AG09319 (cell line): ENCODE results near the gene RASSF6.
A peak's percentile ranks its signal among the peaks of the same experiment; 100 is the strongest.
"Not testable (repeated sequence)": the region's sequence is repeated elsewhere in the genome, so short reads cannot be mapped to it uniquely, and the experiment has no call there.

Experiments
- DNase-seq: peaks from one replicate; pipeline ENCODE4 v3.0.0-alpha.2; 2010; ENCODE audit warnings: low read depth; ENCODE audit errors: extremely low read depth
- TF ChIP-seq, protein P1 (sequence below): IDR thresholded peaks from 2 replicates; pipeline ENCODE4 v1.5.1; 2011; ENCODE audit warnings: low read depth, mild to moderate bottlenecking, inconsistent platforms, low read length, moderate library complexity

Gene RASSF6, protein sequence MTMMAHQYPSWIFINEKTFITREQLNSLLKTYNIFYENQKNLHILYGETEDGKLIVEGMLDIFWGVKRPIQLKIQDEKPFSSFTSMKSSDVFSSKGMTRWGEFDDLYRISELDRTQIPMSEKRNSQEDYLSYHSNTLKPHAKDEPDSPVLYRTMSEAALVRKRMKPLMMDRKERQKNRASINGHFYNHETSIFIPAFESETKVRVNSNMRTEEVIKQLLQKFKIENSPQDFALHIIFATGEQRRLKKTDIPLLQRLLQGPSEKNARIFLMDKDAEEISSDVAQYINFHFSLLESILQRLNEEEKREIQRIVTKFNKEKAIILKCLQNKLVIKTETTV

GRCh38 chr4:73620115-73620792, at the start of gene RASSF6:
RASSF6 (minus strand) TSS chr4:73620436; CDS start chr4:73611795, 8,641 bp downstream.
- no peak for DNase-seq
- TF ChIP-seq, protein P1, sequence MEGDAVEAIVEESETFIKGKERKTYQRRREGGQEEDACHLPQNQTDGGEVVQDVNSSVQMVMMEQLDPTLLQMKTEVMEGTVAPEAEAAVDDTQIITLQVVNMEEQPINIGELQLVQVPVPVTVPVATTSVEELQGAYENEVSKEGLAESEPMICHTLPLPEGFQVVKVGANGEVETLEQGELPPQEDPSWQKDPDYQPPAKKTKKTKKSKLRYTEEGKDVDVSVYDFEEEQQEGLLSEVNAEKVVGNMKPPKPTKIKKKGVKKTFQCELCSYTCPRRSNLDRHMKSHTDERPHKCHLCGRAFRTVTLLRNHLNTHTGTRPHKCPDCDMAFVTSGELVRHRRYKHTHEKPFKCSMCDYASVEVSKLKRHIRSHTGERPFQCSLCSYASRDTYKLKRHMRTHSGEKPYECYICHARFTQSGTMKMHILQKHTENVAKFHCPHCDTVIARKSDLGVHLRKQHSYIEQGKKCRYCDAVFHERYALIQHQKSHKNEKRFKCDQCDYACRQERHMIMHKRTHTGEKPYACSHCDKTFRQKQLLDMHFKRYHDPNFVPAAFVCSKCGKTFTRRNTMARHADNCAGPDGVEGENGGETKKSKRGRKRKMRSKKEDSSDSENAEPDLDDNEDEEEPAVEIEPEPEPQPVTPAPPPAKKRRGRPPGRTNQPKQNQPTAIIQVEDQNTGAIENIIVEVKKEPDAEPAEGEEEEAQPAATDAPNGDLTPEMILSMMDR, result no peak

GRCh38 chr4:73669410-73670183, 49.4 kb upstream of the RASSF6 start:
- TF ChIP-seq, protein P1, result no peak

DNA sequence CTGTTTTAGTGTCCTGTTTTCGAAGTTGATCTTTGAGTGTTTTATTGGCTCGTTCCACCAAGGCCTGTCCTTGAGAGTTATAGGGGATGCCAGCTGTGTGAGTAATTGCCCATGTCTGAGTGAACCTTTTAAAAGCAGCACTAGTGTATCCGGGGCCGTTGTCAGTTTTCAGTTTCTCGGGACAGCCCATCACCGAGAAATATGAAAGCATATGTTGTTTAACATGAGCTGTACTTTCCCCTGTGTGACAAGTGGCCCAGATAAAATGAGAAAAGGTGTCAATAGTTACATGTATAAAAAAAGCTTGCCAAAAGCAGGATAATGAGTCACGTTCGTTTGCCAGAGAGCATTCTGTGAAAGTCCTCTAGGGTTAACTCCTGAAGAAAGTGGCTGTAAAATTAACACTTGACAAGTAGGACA, 48.6 kb upstream of the RASSF6 start:
- TF ChIP-seq, protein P1, result no peak
- DNase-seq, result no peak

More at GRCh38 chr4:73669410-73670183, 49.4 kb upstream of the RASSF6 start:
- no peak for DNase-seq

- not testable (repeated sequence) for DNase-seq
Observed at GRCh38 chr4:73665924-73666323, 45.7 kb upstream of the RASSF6 start.

DNA sequence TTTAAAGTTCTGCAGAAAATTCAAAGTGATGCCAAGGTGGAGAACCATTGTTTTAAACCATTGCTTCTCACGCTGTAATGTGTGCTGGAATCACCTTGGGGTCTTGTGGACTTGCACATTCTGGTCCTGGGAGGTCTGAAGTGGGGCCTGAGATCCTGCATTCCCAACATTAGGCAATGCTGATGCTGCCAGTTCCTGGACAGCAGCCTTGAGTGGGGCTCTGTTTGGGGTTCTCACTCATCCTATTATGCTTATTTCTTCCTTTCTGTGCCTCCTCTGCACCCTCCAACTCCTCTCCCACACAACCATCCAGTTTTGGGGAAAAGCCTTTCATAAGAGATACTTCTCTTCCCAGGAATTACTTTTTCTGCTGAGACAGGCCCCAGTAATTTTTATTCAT, 44.2 kb upstream of the RASSF6 start:
- no peak for DNase-seq
- TF ChIP-seq, protein P1, result no peak

DNA sequence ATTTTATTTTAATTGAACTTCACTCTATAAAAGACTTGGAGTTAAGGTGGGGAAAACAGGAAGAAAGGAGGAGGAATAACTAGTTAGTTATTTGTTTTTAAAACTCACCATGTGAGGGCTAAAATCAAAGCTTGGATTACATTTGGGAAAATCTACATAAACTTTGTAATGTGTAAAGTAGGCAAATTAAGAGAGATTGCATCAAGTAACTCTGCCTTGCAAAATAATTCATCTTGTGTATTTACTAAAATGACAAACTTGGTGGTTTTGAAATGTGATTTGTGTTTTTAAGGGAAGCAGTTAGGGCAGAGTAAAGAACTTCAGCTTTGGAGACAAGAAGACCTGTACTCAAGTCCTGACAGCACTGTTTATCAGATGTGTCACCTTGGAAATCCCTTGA, 43.3 kb upstream of the RASSF6 start:
- TF ChIP-seq, protein P1, result no peak

GRCh38 chr4:73662709-73663546, 42.7 kb upstream of the RASSF6 start:
- peak; percentile 40 for DNase-seq
- TF ChIP-seq, protein P1, result peak; percentile 45

More for the DNA sequence above, 43.3 kb upstream of the RASSF6 start:
- no peak for DNase-seq
